ENCODE data around the gene LRRC10B.

DNA sequence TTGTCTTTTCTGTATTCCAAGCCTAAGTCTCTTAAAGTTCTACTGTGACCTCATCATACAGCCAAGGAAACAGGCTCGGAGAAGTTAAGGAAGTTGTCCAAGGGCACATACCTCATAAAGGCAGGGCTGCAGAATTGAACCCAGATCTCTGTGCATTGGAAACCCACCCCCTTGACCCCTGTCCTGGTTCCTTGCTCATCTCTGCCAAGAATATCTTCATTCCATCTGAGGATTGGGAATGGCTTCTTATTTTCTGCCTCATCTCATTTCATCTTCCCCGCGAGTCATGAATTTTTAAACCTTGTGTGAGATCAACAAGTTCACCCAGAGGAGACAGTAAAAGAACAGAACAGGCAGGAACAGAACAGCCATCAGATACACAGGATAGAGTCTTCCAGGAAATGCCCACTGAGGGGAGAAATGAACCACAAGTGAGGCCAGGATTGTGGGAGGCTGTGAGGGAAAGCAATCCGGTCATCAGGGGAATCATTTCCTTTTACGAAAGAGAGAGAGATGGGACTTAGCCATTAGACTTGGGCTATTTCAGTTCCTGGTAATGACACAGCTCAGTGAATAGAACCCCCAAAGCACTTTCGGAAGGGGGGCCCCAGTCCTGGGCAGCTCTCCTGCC, 34.4 kb upstream of the LRRC10B start:
- TF ChIP-seq CTCF (IDR thresholded peaks at IDR 0.05; ENCODE audit: poor library complexity) (no peak), EZH2 (IDR thresholded peaks at IDR 0.05; ENCODE audit: borderline replicate concordance) (no peak)
